Mesodermal cell (in vitro differentiated cells): Measurements from ENCODE around the gene PEAR1.

Experiments
- H3K27ac ChIP-seq: 2 replicates; pipeline ENCODE4 v1.7.0; 2013; ENCODE audit warnings: mild to moderate bottlenecking, low read depth, low read length, moderate library complexity; ENCODE audit not compliant: severe bottlenecking
- H3K36me3 ChIP-seq: 2 replicates; pipeline ENCODE4 v1.7.1; 2013; ENCODE audit warnings: mild to moderate bottlenecking, low read length, moderate library complexity; ENCODE audit not compliant: control insufficient read depth, insufficient read depth
- H3K4me1 ChIP-seq: one replicate; pipeline ENCODE4 v1.7.1; 2013; ENCODE audit warnings: mild to moderate bottlenecking, low read length; ENCODE audit not compliant: insufficient read depth, control insufficient read depth, poor library complexity, severe bottlenecking
- H3K4me3 ChIP-seq: 2 replicates; pipeline ENCODE4 v1.7.0; 2013; ENCODE audit warnings: low read length, control low read depth, mild to moderate bottlenecking; ENCODE audit not compliant: insufficient read depth, poor library complexity, severe bottlenecking; ENCODE audit errors: extremely low read depth
- H3K9me3 ChIP-seq: 2 replicates; pipeline ENCODE4 v1.7.1; 2013; ENCODE audit warnings: mild to moderate bottlenecking, low read length, moderate library complexity; ENCODE audit not compliant: control insufficient read depth
- WGBS, 2 experiments: methylation state at CpG; one replicate each; pipeline ENCODE4 v1.1.5; 2013; ENCODE audit warnings: missing lambda C conversion rate in 2 of 2; ENCODE audit not compliant: insufficient coverage in 2 of 2; 5-methylcytosine and 5-hydroxymethylcytosine counted together

PEAR1 gene

GRCh38 chr1:156931211-156931952, 37.9 kb downstream of the PEAR1 start:
- Histone ChIP-seq H3K4me1 (peaks cover 5% of the 10 kb centered on the region), H3K27ac (no peak overlapping the region), H3K4me3 (no peak overlapping the region), H3K9me3 (no peaks in the 10 kb centered on the region), H3K36me3 (peaks cover 15% of the 10 kb centered on the region)
- WGBS, 2 experiments = 89 to 93% methylated on average over 7 to 8 of the region's 11 CpGs

GRCh38 chr1:156931974-156932710, 38.6 kb downstream of the PEAR1 start:
- WGBS, 2 experiments = 69 to 78% methylated on average over 6 to 8 of the region's 8 CpGs
- H3K36me3 ChIP-seq = peaks cover 22% of the 10 kb centered on the region
- H3K9me3 ChIP-seq = no peaks in the 10 kb centered on the region
- peaks cover 1% of the 10 kb centered on the region for H3K4me1 ChIP-seq
- no peak overlapping the region for H3K4me3 ChIP-seq
- H3K27ac ChIP-seq = no peak overlapping the region

- 84 to 98% methylated on average over 4 to 5 of the region's 6 CpGs for WGBS, 2 experiments
- Histone ChIP-seq H3K36me3 (peaks cover 26% of the 10 kb centered on the region), H3K4me1 (no peaks in the 10 kb centered on the region), H3K9me3 (no peaks in the 10 kb centered on the region), H3K4me3 (no peak overlapping the region), H3K27ac (no peak overlapping the region)
Measured at GRCh38 chr1:156933136-156933535, 39.6 kb downstream of the PEAR1 start.

DNA sequence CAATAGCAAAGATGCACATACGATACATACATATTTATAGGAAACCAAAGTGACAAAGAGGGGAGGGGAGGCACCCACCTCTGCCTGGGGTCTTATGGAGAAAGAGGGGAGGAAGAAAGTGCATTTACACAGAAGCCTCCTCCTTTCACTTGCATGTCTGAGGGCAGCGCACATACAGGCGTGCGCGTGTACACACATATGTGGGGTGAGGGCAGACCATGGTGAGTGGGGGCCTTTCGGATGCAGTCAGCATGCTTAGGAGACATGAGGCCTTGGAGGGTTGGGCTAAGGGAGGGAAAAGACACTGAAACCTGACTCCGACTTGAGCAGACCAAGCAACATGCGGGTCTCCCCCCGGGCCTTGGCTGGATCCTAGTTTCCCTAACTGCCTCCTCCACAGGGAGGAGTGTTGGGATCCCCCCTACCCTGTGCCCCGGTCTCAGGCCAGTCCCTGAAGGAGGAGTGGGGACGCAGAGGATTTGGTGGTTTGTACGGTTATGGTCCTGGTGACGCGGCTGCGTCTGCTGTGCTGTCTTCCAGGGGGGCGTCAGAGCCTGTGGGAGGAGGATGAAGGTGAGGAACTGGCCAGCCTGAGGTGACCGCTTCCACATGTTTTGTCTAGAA, 42.1 kb downstream of the PEAR1 start:
- no peaks in the 10 kb centered on the region for H3K9me3 ChIP-seq
- no peak overlapping the region for H3K4me3 ChIP-seq
- 91 to 96% methylated on average over 7 to 9 of the region's 17 CpGs for WGBS, 2 experiments
- H3K4me1 ChIP-seq = no peaks in the 10 kb centered on the region
- peaks cover 50% of the 10 kb centered on the region for H3K36me3 ChIP-seq
- no peak overlapping the region for H3K27ac ChIP-seq

- Histone ChIP-seq H3K27ac (no peak overlapping the region), H3K36me3 (peaks cover 55% of the 10 kb centered on the region), H3K4me3 (no peak overlapping the region), H3K4me1 (no peaks in the 10 kb centered on the region), H3K9me3 (no peaks in the 10 kb centered on the region)
- 90 to 100% methylated on average over 3 of the region's 5 CpGs for WGBS, 2 experiments
Measured at GRCh38 chr1:156936191-156936590, 42.7 kb downstream of the PEAR1 start.

GRCh38 chr1:156936721-156937220, 43.3 kb downstream of the PEAR1 start:
- 91 to 98% methylated on average over 5 to 7 of the region's 10 CpGs for WGBS, 2 experiments

GRCh38 chr1:156937883-156938282, 44.4 kb downstream of the PEAR1 start:
- Histone ChIP-seq H3K36me3 (peaks cover 71% of the 10 kb centered on the region), H3K9me3 (no peaks in the 10 kb centered on the region), H3K27ac (no peak overlapping the region), H3K4me1 (no peaks in the 10 kb centered on the region), H3K4me3 (no peak overlapping the region)
- 78 to 100% methylated on average over 1 to 6 of the region's 8 CpGs for WGBS, 2 experiments

More at GRCh38 chr1:156936721-156937220, 43.3 kb downstream of the PEAR1 start:
- H3K27ac ChIP-seq = no peak overlapping the region
- no peaks in the 10 kb centered on the region for H3K9me3 ChIP-seq
- no peak overlapping the region for H3K4me3 ChIP-seq
- peaks cover 61% of the 10 kb centered on the region for H3K36me3 ChIP-seq
- H3K4me1 ChIP-seq = no peaks in the 10 kb centered on the region

DNA sequence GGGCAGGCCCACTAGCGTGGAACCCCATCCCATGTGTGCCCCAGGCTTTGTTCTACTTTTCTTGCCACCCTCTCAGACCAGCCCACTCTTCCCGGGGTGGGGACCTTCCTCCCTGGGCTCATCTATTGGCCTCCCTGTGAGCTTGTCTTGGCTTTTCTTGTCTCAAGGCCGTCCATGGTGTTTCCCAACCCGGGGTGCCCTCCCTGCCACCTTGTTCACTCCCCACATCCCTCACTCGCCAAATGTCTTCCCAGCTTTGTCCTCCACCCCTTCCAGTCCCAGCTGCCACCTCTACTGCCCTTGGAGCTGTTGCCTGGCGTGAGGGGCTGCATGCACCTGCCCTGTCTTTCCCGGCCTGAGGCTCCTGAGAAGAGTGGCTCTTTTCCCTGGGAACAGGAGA, 45.3 kb downstream of the PEAR1 start:
- no peaks in the 10 kb centered on the region for H3K9me3 ChIP-seq
- no peak overlapping the region for H3K27ac ChIP-seq
- WGBS, 2 experiments = 91 to 93% methylated on average over 5 of the region's 7 CpGs
- H3K4me1 ChIP-seq = no peaks in the 10 kb centered on the region
- peaks cover 78% of the 10 kb centered on the region for H3K36me3 ChIP-seq
- no peak overlapping the region for H3K4me3 ChIP-seq

- Histone ChIP-seq H3K27ac (no peak overlapping the region), H3K36me3 (peaks cover 87% of the 10 kb centered on the region), H3K9me3 (no peaks in the 10 kb centered on the region), H3K4me1 (no peaks in the 10 kb centered on the region), H3K4me3 (no peak overlapping the region)
- 94 to 96% methylated on average over 12 of the region's 13 CpGs for WGBS, 2 experiments
Measured at GRCh38 chr1:156939786-156940334, 46.3 kb downstream of the PEAR1 start.

DNA sequence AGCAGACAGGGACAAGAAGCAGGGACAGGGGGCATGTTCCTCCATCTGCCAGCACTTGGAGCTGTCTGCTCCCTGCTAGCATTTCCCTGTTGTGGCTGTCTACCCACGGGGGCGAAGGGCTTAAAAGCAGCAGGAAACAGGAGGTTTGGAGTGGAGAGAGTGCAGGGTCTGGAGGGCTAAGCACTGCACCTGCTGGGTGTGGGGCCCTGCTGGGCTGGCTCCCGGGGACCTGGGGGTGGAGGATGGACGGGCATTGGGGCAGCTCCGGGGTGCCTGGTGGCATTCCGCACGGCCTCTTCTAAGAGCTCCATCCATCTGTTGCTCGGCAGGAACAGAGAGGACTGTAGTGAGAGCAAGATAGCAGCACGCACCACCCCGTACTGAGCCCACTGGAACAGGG, 48.2 kb downstream of the PEAR1 start:
- Histone ChIP-seq H3K9me3 (no peaks in the 10 kb centered on the region), H3K27ac (no peak overlapping the region), H3K4me3 (no peak overlapping the region), H3K36me3 (peaks cover 89% of the 10 kb centered on the region), H3K4me1 (no peaks in the 10 kb centered on the region)
- 97 to 100% methylated on average over 9 of the region's 10 CpGs for WGBS, 2 experiments
